ENCODE results near the gene SYT6. TPM values are rescaled to one million over a fixed set of nuclear protein-coding genes. Genes with fewer than 3 reads are reported as not detected.
A peak's percentile ranks its signal among the peaks of the same experiment; 100 is the strongest.

Gene SYT6
- total RNA-seq, 2 donors from 2014 or later, result not detected

DNA sequence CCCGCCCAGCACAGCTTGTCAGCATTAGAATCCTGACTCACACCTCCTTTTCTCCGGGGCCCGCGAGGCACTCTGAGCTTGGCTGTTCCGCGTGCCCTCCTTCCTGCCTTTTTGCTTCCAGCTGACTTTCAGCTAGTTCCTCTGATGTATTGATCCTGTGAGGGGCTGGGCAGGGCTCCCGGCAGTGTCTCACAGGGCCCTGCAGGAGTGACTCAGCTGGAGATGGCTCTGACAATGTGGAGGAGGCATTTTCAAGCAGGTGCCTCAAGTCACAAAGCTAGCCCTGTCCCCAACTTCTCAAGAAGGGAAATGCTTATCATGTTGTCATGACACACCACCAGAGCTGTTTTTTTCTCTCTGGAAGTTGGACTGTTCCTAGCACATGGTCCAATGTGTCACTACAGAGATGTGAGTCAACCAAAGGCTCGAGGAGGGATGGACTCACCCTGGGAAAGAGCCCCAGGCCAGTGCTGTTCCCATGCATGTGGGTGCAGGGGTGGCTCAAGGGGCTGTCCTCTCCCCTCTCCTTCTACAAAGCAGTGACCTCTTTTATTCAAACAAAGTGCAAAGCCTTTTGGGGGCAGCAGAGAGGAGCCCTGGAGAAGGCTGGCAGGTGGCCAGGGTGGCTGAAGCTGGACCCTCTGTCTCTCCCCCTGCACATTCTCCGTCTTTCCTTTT lies 30.6 kb downstream of the SYT6 start:
- peak; percentile 47 for DNase-seq (ENCODE audit: low spot score)
- no peak for ATAC-seq
- Mint-ChIP-seq H3K36me3 (no peaks in the 10 kb centered on the region), H3K9me3 (no peaks in the 10 kb centered on the region), H3K4me1 (ENCODE audit: low read depth in 2 of 2) (peaks cover 0 to 14% of the 10 kb centered on the region in 2 donors), H3K27ac (no peak overlapping the region), H3K27me3 (no peaks in the 10 kb centered on the region), H3K4me3 (no peak overlapping the region)

DNA sequence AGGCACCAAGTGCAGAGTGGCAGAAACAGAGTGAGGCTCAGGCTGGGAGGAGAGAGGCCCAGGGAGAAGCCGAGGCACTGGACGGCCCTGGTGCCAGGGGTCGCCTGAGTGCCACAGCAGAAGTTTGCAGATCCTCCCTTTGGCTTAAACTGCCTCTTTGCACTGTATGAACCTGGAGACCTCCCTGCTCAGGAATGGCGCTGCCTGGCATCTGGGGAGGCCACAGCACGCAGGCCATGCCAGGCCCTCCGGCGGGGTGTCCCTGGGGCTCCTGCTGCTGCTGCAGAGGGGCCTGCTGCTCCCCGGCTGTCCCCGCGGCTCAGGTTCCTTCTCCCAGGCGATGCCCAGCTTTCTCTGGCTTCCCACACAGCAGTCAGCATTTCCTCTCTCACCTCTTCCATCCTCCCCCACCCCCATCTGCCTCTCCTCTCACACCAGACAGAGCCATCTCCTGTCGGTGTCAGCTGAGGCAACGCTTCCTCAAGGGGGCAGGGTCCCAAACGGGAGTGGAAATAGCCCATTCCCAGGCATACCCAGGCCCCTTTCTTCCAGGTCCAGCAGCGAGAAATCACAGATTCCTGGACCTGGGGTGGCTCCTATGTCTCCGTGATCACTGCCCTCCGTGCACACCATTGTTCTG lies 35.2 kb downstream of the SYT6 start:
- Mint-ChIP-seq H3K27me3 (no peaks in the 10 kb centered on the region), H3K4me1 (ENCODE audit: low read depth in 2 of 2) (peaks cover 8 to 10% of the 10 kb centered on the region in 2 donors), H3K9me3 (no peaks in the 10 kb centered on the region), H3K4me3 (no peak overlapping the region), H3K27ac (no peak overlapping the region), H3K36me3 (no peaks in the 10 kb centered on the region)
- DNase-seq (ENCODE audit: low spot score), result peak; percentile 57
- ATAC-seq, result no peak

GRCh38 chr1:114117654-114118053 lies 36.0 kb downstream of the SYT6 start:
- H3K4me1 Mint-ChIP-seq (ENCODE audit: low read depth in 2 of 2), result peaks cover 13 to 15% of the 10 kb centered on the region in 2 donors
- DNase-seq (ENCODE audit: low spot score), result peak; percentile 16
- H3K36me3 Mint-ChIP-seq, result no peaks in the 10 kb centered on the region
- no peaks in the 10 kb centered on the region for H3K9me3 Mint-ChIP-seq
- H3K27ac Mint-ChIP-seq, result no peak overlapping the region
- no peak overlapping the region for H3K4me3 Mint-ChIP-seq
- no peak for ATAC-seq
- H3K27me3 Mint-ChIP-seq, result no peaks in the 10 kb centered on the region

DNA sequence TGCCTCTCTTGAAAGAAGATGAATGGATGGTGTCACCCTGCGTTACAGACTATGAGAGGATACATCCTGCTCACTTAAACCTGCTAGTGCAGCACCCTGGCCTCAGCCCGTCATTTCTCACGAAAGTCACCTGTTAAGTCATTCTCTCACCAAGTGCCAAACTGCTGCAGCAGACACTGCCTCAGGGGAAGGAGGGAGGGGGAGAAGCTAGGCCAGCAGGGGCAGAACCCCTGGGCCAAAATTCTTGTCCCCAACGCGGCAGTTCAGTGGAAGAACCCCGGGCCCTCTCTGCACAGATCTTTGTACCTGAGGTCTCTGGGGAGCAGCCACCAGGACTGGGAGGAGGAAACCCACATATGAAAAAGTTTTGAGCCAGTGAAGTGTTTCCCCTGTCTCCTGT lies 37.6 kb downstream of the SYT6 start:
- Mint-ChIP-seq H3K27ac (no peak overlapping the region), H3K4me3 (no peak overlapping the region), H3K4me1 (ENCODE audit: low read depth in 2 of 2) (peaks cover 15 to 19% of the 10 kb centered on the region in 2 donors), H3K36me3 (no peaks in the 10 kb centered on the region), H3K27me3 (no peaks in the 10 kb centered on the region), H3K9me3 (no peaks in the 10 kb centered on the region)
- ATAC-seq (no peak), DNase-seq (ENCODE audit: low spot score) (peak; percentile 20)

- no peaks in the 10 kb centered on the region for H3K27me3 Mint-ChIP-seq
- DNase-seq (ENCODE audit: low spot score), result no peak
- H3K4me3 Mint-ChIP-seq, result peak overlapping the region; percentile 52
- peaks cover 15 to 19% of the 10 kb centered on the region in 2 donors for H3K4me1 Mint-ChIP-seq (ENCODE audit: low read depth in 2 of 2)
- no peaks in the 10 kb centered on the region for H3K36me3 Mint-ChIP-seq
- no peaks in the 10 kb centered on the region for H3K9me3 Mint-ChIP-seq
- ATAC-seq, result no peak
- H3K27ac Mint-ChIP-seq, result peak overlapping the region; percentile 51 to 83
These were observed 39.2 kb downstream of the SYT6 start for GRCh38 chr1:114114185-114115094.

DNA sequence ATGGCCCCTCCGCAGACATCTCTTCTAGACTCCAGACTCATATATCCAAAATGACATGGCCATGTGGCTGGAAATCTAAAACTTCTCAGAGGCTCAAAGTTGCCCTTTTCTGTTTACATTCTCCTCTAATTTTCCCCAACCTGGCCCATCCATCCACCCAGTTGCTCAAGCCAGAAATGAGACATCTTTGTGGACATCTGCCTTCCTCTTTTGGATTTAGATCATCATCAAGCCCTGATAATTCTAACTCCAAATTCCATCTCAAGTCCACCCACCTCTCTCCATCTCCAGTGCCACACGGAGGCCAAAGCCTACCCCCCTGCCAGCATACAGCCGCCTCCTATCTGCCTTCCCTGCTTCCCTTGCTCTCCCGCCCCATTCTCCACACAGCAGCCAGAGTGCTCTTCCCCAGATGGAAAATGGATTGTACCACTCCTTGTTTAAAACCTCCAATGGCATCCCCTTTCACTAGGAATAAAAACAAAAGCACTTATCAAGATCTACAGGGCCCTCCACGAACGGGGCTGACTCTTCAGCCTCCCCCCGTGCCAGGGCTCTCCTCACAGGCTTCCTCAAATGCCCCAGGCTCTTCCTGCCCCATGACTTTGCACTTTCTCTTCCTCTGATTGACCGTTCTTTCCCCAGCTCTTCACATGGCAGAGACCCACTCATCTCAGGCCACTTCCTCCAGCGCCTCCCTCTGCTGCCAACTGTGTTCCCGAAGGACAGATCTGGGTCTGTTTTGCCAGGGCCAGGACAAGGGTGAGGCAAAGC lies 40.1 kb downstream of the SYT6 start:
- peak; percentile 34 for DNase-seq (ENCODE audit: low spot score)
- H3K27ac Mint-ChIP-seq, result peak overlapping the region; percentile 51 to 83

DNA sequence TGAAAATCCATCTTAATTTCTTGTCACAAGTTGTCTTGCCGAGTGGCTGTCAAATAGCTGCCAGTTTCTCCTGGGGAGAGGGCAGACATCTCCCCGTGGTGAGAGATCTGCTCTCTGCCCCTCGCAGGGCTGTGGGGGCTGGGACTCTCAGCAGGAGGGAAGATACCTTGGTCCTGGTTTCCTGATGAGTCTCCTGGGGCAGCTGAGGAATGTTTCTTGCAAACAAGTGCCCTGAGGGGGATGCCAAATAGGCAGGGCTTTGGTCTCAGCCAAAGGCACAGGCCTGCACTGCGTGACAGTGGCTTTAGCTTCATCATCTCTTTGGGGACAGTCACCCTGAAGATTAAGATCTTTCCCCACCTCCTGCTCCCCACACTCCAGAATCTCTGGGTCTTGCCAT lies 40.9 kb downstream of the SYT6 start:
- ATAC-seq, result no peak
- H3K4me3 Mint-ChIP-seq, result no peak overlapping the region
- H3K27me3 Mint-ChIP-seq, result no peaks in the 10 kb centered on the region
- H3K4me1 Mint-ChIP-seq (ENCODE audit: low read depth in 2 of 2), result peaks cover 15 to 19% of the 10 kb centered on the region in 2 donors
- peak overlapping the region in 1 of 2 donors; percentile 83 for H3K27ac Mint-ChIP-seq
- H3K36me3 Mint-ChIP-seq, result no peaks in the 10 kb centered on the region
- DNase-seq (ENCODE audit: low spot score), result peak; percentile 44
- no peaks in the 10 kb centered on the region for H3K9me3 Mint-ChIP-seq

More for the DNA sequence above, 40.1 kb downstream of the SYT6 start:
- Mint-ChIP-seq H3K36me3 (no peaks in the 10 kb centered on the region), H3K9me3 (no peaks in the 10 kb centered on the region), H3K4me3 (peak overlapping the region; percentile 52), H3K4me1 (ENCODE audit: low read depth in 2 of 2) (peaks cover 15 to 19% of the 10 kb centered on the region in 2 donors), H3K27me3 (no peaks in the 10 kb centered on the region)
- no peak for ATAC-seq

DNA sequence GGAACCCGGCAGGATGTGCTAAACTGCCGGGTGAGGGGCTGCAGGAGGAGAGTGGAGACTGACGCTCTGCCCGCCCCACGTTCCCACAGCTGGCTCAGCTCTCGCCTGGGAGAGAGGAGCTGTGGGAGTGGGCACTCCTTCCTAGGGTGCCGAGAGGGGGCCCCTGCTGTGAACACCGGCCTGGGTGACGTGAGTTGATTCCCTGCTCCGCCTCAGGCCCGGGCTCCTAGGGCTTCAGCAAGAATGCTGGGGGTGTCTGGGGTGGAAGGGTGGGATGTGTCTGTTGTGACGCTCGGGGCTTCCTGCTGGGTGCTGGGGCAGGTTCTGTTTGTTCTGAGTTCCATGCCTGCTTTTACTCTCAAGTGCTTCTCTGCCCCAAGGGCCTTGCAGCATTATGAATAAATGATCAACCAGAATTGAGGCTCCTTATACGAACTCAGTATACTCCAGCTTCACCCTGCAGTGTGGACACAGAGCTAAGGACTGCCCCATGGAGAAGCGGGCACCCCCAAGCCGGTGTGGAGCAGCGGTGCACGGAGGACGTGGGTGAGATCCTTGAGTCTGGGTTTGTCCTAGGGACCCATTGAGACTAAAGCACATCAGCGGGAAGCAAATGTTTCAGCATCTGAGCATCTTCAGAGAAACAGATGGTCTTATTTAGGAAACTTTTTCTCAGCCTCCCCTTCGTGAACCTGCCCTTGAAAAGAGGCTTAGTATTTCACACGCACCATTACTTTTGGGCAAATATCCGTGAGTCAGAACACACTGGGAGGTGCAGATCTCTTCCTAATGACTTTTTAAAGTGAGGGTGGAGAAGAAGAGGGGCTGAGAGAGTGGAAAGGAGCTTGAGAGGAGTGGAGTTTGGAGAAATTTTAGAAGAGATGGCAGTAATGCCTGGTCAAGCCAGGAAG lies 41.7 kb downstream of the SYT6 start:
- ATAC-seq (no peak), DNase-seq (ENCODE audit: low spot score) (peak; percentile 60)
- Mint-ChIP-seq H3K4me3 (no peak overlapping the region), H3K27ac (peak overlapping the region in 1 of 2 donors; percentile 18), H3K27me3 (no peaks in the 10 kb centered on the region), H3K9me3 (no peaks in the 10 kb centered on the region), H3K36me3 (no peaks in the 10 kb centered on the region), H3K4me1 (ENCODE audit: low read depth in 2 of 2) (peaks cover 15 to 19% of the 10 kb centered on the region in 2 donors)

- Mint-ChIP-seq H3K27ac (no peak overlapping the region), H3K4me3 (no peak overlapping the region), H3K4me1 (ENCODE audit: low read depth in 2 of 2) (peaks cover 15 to 19% of the 10 kb centered on the region in 2 donors), H3K27me3 (no peaks in the 10 kb centered on the region), H3K36me3 (no peaks in the 10 kb centered on the region), H3K9me3 (no peaks in the 10 kb centered on the region)
- no peak for DNase-seq (ENCODE audit: low spot score)
- ATAC-seq, result no peak
These were observed 43.7 kb downstream of the SYT6 start for GRCh38 chr1:114109981-114110380.

DNA sequence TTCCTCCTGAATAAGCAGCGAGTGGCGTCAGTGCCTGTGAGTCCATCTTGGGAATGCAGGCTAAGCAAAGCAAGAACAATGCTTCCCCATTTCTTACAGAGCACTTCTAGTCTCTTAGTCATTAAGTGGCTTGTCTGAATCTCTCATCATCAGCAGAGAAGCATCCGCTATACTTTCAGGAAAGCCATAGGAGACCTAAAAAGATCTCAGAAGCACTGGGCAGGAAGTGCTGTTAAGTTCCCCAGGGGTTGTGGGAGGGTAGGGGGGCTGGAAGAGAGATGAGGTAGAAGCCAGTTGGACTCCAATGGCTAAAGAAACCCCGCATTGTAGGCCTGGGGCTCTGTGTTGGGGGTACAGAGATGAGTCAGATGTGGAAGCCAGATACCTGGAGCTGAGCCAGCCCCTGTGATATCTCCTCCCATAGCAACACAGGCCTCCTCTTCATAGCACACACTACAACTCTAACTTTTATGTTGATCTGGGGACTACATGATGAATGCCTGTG lies 44.9 kb downstream of the SYT6 start:
- H3K9me3 Mint-ChIP-seq, result no peaks in the 10 kb centered on the region
- DNase-seq (ENCODE audit: low spot score) (peak; percentile 22), ATAC-seq (no peak)
- no peaks in the 10 kb centered on the region for H3K36me3 Mint-ChIP-seq
- H3K27me3 Mint-ChIP-seq, result no peaks in the 10 kb centered on the region
- no peak overlapping the region for H3K27ac Mint-ChIP-seq
- peaks cover 16 to 21% of the 10 kb centered on the region in 2 donors for H3K4me1 Mint-ChIP-seq (ENCODE audit: low read depth in 2 of 2)
- H3K4me3 Mint-ChIP-seq, result no peak overlapping the region

DNA sequence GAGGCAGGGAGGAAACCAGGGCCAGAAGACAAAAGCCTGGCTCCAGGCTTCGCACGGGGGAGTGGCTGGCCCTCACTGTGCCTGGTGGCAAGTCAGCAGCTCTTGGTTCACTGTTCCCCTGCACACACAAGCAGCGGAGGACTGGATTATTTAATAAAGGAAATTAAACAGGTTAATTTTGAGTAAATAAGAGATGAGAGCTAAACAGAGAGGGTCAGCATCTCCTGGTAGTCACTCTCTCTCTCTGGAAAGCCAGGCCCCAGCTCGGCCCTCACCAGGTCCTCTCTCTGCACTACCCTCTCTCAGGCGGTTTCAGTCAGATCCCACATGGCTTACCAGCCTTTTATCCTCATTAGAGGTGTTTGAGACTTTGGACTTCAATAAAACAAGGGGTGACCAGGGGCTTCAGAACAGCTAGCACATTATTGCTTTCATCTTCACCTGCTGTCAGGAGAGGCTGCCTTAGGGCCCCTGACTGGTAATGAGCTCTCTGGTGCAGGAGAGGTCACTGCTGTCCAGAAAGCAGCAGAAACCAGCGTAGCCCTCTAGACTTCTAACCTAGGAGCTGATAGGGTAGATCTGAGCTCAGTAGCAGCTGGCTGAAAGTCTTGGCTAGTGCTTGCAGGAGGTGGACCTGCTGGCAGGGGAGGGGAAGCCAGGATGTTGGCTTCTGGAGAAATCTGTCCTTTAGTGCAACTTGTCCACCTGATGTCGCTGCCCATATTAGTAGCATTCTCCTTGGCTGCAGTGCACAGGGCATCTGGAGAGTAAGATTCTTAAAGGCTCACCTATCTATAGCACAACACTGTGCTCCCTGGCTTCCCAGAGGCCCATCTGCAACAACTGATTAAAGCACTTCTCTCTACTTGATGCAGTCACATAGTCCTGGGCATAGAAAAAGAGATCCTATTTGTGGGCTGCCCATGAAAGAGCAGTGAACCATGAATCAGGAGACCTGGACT lies 45.9 kb downstream of the SYT6 start:
- no peaks in the 10 kb centered on the region for H3K27me3 Mint-ChIP-seq
- no peak for ATAC-seq
- H3K4me1 Mint-ChIP-seq (ENCODE audit: low read depth in 2 of 2), result peaks cover 8 to 13% of the 10 kb centered on the region in 2 donors
- no peak overlapping the region for H3K27ac Mint-ChIP-seq
- DNase-seq (ENCODE audit: low spot score), result peak; percentile 31
- H3K4me3 Mint-ChIP-seq, result no peak overlapping the region
- no peaks in the 10 kb centered on the region for H3K36me3 Mint-ChIP-seq
- H3K9me3 Mint-ChIP-seq, result no peaks in the 10 kb centered on the region
